ENCODE measurements around the gene PRR16.
"Not testable (repeated sequence)": the region's sequence is repeated elsewhere in the genome, so short reads cannot be mapped to it uniquely, and the experiment has no call there.

The PRR16 gene

GRCh38 chr5:120678279-120678678, 214.2 kb downstream of the PRR16 start:
- DNase-seq, result no peak

GRCh38 chr5:120682851-120683250, 218.8 kb downstream of the PRR16 start:
- no peak for DNase-seq

- no peak for DNase-seq
Observed at GRCh38 chr5:120683580-120683979, 219.5 kb downstream of the PRR16 start.

- no peak for DNase-seq
Observed at GRCh38 chr5:120684213-120684612, 220.1 kb downstream of the PRR16 start.

GRCh38 chr5:120684749-120685415, 220.8 kb downstream of the PRR16 start:
- DNase-seq, result no peak

- DNase-seq, result no peak
Observed at GRCh38 chr5:120690621-120691407, 226.7 kb downstream of the PRR16 start.

- DNase-seq, result no peak
Observed at GRCh38 chr5:120692325-120692724, 228.2 kb downstream of the PRR16 start.

- no peak for DNase-seq
Observed at GRCh38 chr5:120695368-120695880, 231.3 kb downstream of the PRR16 start.

- DNase-seq, result no peak
Observed at GRCh38 chr5:120697147-120697546, 233.0 kb downstream of the PRR16 start.

- DNase-seq, result not testable (repeated sequence)
Observed at GRCh38 chr5:120697670-120698327, 233.7 kb downstream of the PRR16 start.

- not testable (repeated sequence) for DNase-seq
Observed at GRCh38 chr5:120700653-120701052, 236.6 kb downstream of the PRR16 start.

- not testable (repeated sequence) for DNase-seq
Observed at GRCh38 chr5:120702817-120703538, 238.9 kb downstream of the PRR16 start.

- DNase-seq, result no peak
Observed at GRCh38 chr5:120703918-120704587, 240.0 kb downstream of the PRR16 start.

GRCh38 chr5:120706877-120707276, 242.8 kb downstream of the PRR16 start:
- no peak for DNase-seq

- no peak for DNase-seq
Observed at GRCh38 chr5:120717381-120717780, 253.3 kb downstream of the PRR16 start.

- DNase-seq, result no peak
Observed at GRCh38 chr5:120730214-120730613, 266.1 kb downstream of the PRR16 start.

- no peak for DNase-seq
Observed at GRCh38 chr5:120734033-120734432, 269.9 kb downstream of the PRR16 start.

- no peak for DNase-seq
Observed at GRCh38 chr5:120735076-120735475, 271.0 kb downstream of the PRR16 start.
